ENCODE data around the gene VSIR. TPM values are rescaled to one million over a fixed set of nuclear protein-coding genes. Genes with fewer than 3 reads are reported as not detected.

VSIR gene
- total RNA-seq = 15.4 TPM

GRCh38 chr10:71773221-71773971 lies at the start of gene VSIR:
Gene VSIR, minus strand, starts transcription at chr10:71773520. Its CDS starts 81 bp downstream, at chr10:71773439.

GRCh38 chr10:71719464-71720201 lies 53.7 kb downstream of the VSIR start, which contains the start of gene C10orf105:
Gene C10orf105, minus strand, starts transcription at chr10:71719778. Its CDS starts 3,441 bp downstream, at chr10:71716337.

Other genes with a start within 250 kb of the VSIR start
- gene C10orf105, start 53.7 kb downstream of the VSIR start, total RNA-seq = 0.11 TPM
- 674 TPM for gene PSAP, start 77.7 kb upstream of the VSIR start, total RNA-seq
- 28.3 TPM for gene CHST3, start 190.9 kb upstream of the VSIR start, total RNA-seq

Data from camera-type eye (tissue), 1 donor.